ENCODE results near the gene SLC1A2. TPM values are rescaled to one million over a fixed set of nuclear protein-coding genes. Genes with fewer than 3 reads are reported as not detected.

Gene SLC1A2
- total RNA-seq, 1 experiment from 2014 or later = 0.50 TPM

DNA sequence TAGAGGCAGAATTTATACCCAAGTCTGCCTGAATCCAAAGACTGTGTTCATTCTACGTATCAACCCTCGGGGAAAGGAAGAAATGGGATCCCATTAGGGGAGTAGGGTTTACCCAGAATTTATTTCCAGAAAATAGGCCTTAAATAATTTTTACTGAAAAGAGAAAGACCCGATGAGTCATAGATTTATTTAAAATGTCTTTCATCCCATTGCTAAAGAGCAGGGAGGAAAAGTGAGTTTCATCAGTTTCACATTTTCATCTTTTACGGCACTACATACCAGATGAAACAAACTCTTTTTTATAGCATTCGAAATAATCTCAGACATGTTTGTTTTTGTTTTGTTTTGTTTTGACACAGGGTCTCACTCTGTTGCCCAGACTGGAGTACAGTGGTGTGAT, 31.3 kb downstream of the SLC1A2 start:
- Histone ChIP-seq H3K4ac (ENCODE audit: low read depth, low read length) (no peak overlapping the region), H3K9ac (ENCODE audit: extremely low read depth, insufficient read length, low read length) (no peak overlapping the region), H4K20me1 (ENCODE audit: control insufficient read depth, insufficient read depth, insufficient read length) (no peaks in the 10 kb centered on the region), H2AFZ (ENCODE audit: low read length) (no peak overlapping the region), H3K27me3 (ENCODE audit: insufficient read depth, low read length) (no peaks in the 10 kb centered on the region), H4K5ac (ENCODE audit: insufficient read length, low read depth, low read length) (no peak overlapping the region), H2AK5ac (ENCODE audit: insufficient read length, low read length) (no peak overlapping the region), H3K79me2 (ENCODE audit: insufficient read depth, low read length) (no peaks in the 10 kb centered on the region), H3K56ac (ENCODE audit: insufficient read length, low read depth, low read length) (no peak overlapping the region), H2BK15ac (ENCODE audit: low read depth, low read length) (no peak overlapping the region), H3K9me3 (ENCODE audit: control insufficient read depth, low read depth, low read length) (no peaks in the 10 kb centered on the region), H3K14ac (ENCODE audit: insufficient read depth, low read length) (no peak overlapping the region), H3K4me2 (ENCODE audit: insufficient read depth, insufficient read length, low read length) (no peak overlapping the region), H4K91ac (ENCODE audit: insufficient read length, low read depth, low read length) (no peak overlapping the region), H3K18ac (ENCODE audit: insufficient read length, low read depth, low read length) (no peak overlapping the region), H4K8ac (replicated peaks; ENCODE audit: insufficient read length, low read depth, low read length) (no peak overlapping the region), H3K23me2 (ENCODE audit: insufficient read length, low read depth, low read length, poor library complexity, severe bottlenecking) (no peaks in the 10 kb centered on the region), H3K27ac (ENCODE audit: insufficient read length, low read depth, low read length) (no peak overlapping the region), H2BK12ac (ENCODE audit: insufficient read length, low read depth, low read length) (no peak overlapping the region), H3T11ph (ENCODE audit: low read length) (no peak overlapping the region), H2BK120ac (ENCODE audit: low read depth, low read length, poor library complexity, severe bottlenecking) (no peak overlapping the region), H2BK5ac (ENCODE audit: insufficient read length, low read length) (no peak overlapping the region), H3K23ac (ENCODE audit: insufficient read length, low read depth, low read length) (no peak overlapping the region), H2BK20ac (ENCODE audit: low read depth, low read length, poor library complexity, severe bottlenecking) (no peak overlapping the region), H3K4me1 (ENCODE audit: insufficient read depth, low read length) (no peaks in the 10 kb centered on the region), H3K79me1 (ENCODE audit: insufficient read depth, low read depth, low read length, poor library complexity, severe bottlenecking) (no peaks in the 10 kb centered on the region)
- no peak for DNase-seq
- Mint-ChIP-seq H3K27ac (no peak overlapping the region), H3K9me3 (no peaks in the 10 kb centered on the region), H3K4me3 (no peak overlapping the region), H3K4me1 (peaks cover 0 to 5% of the 10 kb centered on the region in 2 experiments; a peak in 2 of 4 replicates), H3K27me3 (ENCODE audit: low read depth) (peaks cover 11% of the 10 kb centered on the region), H3K36me3 (ENCODE audit: insufficient read depth in 1 of 3, low read depth in 3 of 3) (no peaks in the 10 kb centered on the region)
- WGBS (ENCODE audit: extremely low coverage, insufficient read length, low lambda C conversion rate) = no CpG with 5 or more reads among the region's 5 CpGs
- TF ChIP-seq, protein P1, sequence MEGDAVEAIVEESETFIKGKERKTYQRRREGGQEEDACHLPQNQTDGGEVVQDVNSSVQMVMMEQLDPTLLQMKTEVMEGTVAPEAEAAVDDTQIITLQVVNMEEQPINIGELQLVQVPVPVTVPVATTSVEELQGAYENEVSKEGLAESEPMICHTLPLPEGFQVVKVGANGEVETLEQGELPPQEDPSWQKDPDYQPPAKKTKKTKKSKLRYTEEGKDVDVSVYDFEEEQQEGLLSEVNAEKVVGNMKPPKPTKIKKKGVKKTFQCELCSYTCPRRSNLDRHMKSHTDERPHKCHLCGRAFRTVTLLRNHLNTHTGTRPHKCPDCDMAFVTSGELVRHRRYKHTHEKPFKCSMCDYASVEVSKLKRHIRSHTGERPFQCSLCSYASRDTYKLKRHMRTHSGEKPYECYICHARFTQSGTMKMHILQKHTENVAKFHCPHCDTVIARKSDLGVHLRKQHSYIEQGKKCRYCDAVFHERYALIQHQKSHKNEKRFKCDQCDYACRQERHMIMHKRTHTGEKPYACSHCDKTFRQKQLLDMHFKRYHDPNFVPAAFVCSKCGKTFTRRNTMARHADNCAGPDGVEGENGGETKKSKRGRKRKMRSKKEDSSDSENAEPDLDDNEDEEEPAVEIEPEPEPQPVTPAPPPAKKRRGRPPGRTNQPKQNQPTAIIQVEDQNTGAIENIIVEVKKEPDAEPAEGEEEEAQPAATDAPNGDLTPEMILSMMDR (conservative IDR thresholded peaks at IDR 0.05) = no peak

Data from H9 (cell line).